Left forelimb (tissue), 1 donor: ENCODE results near the gene RALB.
"Not testable (repeated sequence)": the region's sequence is repeated elsewhere in the genome, so short reads cannot be mapped to it uniquely, and the experiment has no call there.

Source experiments
- DNase-seq: peaks from one replicate; pipeline ENCODE4 v3.0.0-alpha.2; 2018; ENCODE audit warnings: low spot score

RALB gene

DNA sequence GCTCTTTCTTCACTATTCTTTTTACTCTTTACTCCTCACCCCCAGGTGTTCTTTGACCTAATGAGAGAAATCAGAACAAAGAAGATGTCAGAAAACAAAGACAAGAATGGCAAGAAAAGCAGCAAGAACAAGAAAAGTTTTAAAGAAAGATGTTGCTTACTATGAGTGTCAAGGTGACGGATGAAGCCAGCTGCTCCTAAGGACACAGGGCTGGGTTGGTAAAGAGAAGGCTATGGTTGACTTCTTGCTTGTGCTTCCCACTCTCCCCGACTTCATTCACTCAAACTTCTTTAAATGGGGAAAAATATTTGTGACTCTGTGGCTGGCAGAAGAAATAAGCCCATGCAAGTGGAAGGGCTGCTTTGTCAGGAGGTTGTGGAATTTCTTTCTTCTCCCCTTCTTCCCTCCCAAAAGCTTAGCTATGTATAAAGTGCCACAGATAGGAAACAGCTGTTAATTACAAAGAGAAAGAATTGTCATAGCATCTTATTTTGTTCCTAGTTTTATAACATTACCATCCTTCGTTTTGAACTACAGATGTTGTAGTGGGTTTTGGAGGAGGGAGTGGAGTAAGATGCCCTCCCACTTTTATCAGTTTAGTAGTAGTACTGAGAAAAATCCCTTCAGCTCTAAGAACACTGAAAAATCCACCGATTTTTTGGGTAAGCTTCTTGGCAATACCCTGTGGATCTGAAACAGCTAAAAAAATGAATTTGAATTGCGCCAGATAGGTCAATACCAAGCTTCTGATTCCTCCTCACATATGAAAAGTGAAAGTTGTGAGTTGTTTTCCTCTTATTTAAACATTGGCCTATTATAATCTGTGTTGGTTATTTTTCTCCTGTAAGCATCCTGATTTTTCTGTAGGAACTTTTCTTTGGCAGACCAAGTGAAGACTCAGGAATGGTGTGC is 40.7 kb downstream of the RALB start:
- no peak for DNase-seq

DNA sequence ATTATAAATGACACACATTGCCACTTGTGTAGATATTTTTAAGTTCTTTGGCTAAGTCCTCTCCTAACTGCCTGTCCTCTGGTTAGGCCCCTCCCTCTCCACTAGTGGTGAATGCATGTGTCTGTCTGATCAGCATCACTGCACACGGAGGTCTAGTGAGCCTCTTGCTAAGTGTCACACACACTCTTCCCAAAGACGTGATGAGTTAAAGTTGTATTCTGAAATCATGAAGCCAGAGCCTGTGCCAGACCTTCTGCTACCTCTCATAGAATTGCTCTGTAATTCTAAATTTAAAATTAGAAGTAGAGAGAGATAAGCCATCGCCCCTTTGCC is 41.3 kb downstream of the RALB start:
- DNase-seq = peak; percentile 23

DNA sequence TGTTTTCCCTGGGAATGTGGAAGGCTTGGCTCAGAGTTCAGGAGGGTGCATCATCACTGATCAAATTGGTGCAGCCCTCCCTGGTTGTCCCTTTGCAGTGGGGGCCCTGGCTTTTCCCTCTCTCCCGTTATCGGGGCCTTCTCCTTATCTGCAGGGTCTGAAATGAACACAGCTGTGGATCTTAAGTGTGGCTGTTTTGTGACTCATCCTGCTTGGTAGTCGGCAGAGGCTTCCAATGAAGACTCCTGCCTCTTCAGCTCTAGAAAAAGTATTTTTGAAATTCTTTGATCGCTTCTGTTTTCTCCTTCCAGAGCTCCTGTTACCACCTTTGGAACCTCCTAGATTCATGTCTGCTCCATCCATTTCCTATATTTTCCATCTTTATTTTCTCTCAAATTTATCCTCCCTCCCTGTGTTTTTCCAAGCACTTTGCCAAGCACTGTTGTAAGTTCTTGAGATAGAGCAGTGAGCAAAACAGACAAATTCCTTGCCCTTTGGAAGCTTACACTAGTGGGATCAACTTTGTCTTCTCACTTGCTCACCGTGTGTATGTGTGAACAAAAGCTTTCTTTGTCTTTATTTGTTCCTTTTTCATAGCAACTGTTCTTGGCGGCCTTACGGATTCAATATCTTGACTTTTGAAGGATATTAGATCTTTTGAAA is 45.7 kb downstream of the RALB start:
- DNase-seq = peak; percentile 30

DNA sequence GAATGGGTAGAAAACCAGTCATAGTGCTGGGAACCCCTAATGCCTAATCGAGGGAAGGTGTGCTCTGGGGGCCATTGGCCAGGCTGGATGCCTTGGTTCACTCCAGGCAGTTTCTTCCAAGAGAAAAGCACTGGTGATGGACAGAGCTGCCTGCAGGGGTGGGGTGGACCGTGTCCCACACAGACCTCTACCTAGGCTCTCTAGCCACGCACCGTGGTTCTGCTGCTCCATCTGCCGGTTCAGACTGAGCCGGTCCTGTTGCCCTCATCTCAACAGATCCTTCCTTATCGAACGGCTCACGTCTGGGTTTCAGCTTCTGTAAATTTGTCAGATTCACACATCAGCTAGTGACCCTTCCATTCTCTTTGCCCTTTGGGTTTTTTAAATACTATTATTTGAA is 46.4 kb downstream of the RALB start:
- DNase-seq = peak; percentile 51

DNA sequence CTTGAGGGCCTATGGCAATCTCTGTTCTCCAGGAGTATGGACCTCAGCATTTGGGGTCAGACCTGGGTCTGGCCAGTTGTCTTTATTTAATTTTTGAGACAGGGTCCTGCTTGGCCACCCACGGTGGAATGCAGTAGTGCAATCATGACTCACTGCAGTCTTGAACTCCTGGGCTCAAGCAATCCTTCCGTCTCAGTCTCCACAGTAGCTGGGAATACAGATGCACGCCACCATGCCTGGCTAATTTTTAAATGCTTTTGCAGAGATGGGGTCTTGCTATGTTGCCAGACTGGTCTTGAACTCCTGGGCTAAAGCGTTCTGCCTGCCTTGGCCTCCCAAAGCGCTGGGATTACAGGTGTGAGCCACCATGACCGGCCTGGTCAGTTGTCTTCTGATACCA is 46.9 kb downstream of the RALB start:
- DNase-seq = peak; percentile 37

DNA sequence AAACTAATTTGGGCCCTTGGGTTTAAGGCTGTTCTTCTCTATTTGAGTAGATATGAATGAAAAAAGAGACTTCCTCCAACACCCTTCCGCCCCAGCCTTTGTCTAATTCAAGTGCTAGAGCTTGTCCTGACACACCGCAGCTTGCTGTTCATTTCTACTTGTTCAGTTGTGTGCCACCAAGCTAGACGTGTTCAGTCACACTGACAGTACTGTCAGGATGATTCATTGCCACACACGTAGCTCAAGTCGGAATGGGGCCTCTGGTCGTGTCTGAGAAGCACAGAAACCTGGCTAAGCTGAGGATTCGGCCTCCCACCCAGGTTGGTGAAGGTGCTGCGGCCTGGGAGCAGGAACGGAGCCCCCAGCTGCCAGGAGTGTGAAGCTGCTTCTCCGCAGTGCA is 47.7 kb downstream of the RALB start:
- peak; percentile 22 for DNase-seq

DNA sequence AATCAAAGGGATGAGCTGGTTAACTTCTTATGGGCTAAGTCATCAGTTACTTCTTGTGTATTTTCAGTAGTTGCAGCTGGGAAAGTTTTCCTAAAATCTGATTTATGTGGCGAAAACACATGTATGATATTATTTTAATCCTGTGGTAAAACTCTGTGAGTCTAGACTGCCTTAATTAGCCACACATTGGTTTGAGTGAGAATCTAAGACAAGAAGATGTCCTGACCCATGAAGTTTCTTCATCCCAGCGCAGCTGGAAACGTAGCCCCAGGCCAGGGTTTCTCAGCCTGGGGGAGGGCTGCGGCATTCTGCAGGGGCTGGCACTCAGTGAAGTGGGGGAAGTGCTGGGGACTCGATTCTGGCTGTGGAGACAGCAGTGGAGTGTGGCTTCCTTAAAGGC is 48.6 kb downstream of the RALB start:
- peak; percentile 28 for DNase-seq

DNA sequence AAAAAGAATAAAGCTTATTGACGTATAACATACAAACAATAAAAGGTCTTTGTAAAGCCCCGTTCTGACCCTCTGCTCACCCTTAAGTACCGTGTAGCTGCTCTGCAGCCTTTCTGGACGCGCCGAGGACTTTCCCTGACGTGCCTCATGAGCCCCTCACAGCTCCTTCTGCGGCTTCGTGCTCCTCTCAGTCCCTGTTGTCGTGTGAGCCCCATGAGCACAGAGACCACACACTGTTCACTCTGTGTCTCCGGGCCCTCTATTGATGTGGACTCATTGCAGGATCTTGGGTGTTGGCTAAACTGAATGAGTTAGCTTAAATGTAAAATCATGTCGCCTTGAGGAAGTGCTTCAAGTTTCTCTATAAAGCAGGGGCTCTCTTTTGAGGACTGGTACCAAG is 49.6 kb downstream of the RALB start:
- peak; percentile 25 for DNase-seq

DNA sequence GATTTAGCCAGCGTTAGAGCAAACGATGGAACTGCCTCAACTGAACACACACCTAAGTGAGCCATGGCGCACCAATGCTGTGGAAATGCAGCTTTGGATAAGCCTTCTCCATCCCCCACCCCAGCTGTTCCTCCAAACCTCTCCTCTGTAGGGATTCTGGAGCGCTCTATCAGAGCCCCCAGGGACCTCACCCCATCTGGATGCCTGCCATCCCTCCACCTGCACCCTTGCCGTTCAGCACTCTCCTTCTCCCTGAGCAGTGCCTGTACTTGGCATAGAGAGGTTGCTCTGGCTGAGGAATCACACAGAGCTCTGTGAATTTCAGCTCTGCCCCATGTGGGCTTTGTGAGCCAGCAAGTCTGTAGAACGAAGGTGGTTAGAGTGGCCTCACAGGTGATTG is 50.5 kb downstream of the RALB start:
- DNase-seq = peak; percentile 26

DNA sequence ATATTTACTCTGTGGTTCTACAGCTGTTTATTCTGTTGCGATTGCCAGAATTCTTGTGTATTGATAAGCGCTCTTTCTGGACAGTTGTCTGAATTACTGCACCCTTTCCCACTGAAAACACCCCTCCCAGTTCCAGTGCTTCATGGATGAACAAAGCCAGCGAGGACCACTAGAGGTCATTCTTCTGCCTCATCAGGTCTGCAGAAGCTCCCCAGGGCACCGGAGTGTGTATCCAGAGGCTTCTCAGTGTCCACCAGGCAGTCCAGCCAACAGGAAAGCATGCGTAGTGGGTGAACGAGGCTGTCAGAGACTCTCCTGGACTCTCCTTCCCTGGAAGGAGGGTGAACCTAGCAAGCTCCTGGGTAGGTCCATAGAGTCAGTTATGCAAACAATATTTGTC is 52.6 kb downstream of the RALB start:
- peak; percentile 28 for DNase-seq

DNA sequence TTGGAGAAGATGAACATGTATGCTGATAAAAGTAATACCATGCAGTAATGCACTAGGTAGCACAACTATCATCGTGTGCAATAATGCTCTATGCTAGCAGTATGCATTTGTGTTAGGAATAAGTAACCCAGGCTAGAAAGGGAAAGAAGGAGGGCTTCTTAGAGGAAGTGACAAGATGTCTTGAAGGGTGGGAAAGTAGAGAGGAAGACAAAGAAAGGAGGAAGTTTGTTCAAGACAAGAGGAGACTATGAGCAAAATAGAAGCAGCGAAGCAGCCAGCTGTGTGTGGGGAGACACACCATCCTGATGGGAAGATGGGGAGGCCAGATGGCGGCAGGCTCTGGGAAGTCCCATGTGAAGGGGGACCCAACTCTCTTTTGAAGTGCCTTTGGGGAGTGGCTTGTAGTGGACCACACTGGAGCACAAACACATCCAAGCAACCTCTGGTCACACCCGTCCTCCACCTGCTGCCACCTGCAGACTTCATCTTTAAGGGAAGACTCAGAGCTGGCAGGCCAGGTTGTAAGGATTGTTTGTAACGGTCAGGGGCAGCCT is 53.4 kb downstream of the RALB start:
- peak; percentile 42 for DNase-seq

DNA sequence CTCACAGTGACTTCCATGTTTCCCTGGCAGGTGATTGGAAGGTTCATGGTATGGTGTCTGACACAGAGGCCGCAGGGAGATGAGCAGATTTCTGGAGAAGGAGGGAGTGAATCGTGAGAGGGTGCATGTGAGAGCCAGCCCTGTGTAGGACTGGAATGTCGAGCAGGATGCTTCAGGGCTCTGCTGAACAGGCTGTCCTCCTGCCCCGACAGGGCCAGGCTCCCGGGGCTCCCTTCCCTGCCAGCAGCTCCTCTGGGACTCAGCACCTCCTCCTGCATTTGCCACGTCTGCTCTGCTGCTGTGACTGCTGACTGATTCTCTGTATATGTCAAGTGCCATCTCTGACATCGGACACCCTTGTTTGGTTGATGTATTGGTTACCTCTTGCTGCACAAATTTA is 54.8 kb downstream of the RALB start:
- DNase-seq = peak; percentile 38

DNA sequence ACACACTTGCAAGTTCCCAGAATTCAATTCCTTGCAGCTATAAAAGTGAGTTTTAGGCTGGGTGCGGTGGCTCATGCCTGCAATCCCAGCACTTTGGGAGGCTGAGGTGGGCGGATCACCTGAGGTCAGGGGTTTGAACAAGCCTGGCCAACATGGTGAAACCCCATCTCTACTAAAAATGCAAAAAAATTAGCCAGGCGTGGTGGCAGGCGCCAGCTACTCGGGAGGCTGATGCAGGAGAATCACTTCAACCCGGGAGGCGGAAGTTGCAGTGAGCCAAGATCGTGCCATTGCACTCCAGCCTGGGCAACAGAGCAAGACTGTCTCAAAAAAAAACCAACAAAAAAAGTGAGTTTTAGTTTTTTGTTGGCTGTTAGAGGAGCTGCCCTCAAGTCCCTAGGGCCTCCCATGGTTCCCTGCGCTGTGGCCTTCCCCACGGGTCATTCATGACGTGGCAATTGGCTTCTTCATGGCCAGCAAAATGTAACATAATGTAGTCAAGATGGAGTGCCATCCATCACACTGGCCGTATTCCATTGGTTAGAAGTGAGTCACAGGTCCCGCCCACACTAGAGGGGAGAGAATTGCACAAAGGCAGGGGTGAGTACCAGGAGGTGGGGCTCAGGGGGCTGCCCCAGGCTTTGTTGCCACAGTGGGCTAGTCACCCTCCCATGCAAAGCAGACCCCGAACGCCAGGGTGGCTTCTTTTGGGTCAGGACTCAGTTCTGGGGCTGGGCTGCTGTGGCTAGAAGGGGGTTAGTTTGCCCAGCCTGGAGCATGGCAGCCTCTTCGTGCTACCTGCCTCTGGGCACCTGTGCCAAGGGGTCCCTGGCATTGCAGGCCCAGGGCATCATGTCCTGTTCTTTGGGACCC is 55.6 kb downstream of the RALB start:
- peak; percentile 34 for DNase-seq

DNA sequence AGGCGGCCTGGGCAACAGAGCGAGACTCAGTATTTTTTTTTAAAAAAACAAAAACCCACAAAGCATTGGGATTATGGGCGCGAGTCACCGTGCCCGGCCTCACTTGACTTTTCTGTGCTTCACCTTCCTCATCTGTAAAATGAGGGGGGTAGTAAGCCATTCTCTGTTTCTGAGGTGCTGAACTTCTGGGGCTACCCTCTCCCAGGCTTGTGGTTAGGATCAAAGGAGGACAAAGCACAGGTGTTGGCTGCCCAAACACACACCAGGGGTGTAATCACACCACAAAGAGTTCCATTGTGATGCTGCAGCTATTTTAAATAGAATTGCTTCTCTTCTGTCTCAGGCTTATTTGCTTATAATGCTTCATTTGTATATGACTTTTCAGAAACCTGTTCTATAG is 57.5 kb downstream of the RALB start:
- DNase-seq = no peak

DNA sequence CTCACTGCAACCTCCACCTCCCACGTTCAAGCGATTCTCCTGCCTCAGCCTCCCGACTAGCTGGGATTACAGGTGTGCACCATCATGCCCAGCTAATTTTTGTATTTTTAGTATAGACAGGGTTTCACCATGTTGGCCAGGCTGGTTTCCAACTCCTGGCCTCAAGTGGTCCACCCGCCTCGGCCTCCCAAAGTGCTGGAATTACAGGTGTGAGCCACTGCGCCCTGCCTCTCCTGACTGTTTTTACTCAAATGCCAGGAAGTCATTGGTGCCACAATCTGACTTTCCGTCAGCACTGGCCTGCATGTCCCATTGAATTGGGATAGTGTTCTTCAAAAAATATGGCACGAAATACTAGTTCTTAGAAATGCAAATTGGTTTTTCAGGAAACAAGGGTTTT is 58.2 kb downstream of the RALB start:
- not testable (repeated sequence) for DNase-seq

DNA sequence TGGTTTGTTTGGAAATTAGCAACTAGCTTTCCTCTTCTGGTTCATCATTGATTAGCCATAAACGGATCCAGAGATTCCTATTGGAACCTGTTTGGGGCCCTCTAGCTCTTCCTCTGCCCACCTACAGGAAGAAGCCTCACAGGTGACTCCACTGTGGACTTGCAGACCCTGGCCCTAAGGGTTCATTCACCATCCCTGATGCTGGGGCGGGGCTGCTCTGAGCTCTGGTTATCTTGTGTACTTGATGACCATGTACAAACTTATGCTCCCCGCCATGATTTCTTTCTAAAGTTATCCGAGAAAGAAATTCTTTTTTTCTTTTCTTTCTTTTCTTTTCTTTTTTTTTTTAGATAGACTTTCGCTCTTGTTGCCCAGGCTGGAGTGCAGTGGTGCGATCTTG is 59.4 kb downstream of the RALB start:
- no peak for DNase-seq

DNA sequence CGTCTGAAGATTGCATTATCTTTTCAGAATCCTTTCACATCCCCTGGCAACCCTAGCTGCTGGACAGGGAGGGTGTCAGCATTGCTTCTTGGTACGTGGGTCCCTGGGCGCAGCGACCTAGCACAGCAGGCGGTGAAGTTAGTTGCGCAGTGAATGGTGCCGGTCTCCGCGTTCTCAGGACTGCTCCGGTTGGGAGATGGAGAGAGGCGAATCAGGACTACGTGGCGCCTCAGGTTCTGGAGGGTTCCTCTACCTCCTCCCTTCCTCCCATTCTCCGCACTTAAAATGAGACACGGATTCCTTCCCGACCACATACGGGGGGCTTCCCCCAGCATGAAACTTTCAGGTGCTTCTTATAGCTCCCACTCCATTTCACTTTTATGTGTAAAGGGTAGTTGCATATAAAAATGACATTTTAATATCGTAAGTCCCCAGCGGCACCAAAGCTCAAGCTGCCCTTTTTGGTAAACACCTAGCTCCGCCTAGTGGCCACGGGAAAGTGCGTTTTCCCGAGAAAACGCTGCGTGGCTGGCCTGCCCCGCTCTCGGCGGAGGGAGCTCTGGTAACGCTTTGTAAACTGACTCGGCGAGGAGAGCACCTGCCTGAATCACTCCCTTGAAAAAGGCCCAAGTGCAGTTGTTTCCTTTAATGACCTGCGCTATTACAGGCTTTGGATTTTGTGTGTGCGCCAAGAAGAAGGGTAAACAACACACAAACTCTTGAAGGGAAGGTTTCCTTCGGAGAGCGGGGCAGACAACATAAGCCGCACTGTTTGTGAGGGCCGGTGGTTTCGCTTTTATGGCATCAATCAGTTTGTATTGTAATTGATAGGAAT is 60.4 kb downstream of the RALB start:
- peak; percentile 88 for DNase-seq

DNA sequence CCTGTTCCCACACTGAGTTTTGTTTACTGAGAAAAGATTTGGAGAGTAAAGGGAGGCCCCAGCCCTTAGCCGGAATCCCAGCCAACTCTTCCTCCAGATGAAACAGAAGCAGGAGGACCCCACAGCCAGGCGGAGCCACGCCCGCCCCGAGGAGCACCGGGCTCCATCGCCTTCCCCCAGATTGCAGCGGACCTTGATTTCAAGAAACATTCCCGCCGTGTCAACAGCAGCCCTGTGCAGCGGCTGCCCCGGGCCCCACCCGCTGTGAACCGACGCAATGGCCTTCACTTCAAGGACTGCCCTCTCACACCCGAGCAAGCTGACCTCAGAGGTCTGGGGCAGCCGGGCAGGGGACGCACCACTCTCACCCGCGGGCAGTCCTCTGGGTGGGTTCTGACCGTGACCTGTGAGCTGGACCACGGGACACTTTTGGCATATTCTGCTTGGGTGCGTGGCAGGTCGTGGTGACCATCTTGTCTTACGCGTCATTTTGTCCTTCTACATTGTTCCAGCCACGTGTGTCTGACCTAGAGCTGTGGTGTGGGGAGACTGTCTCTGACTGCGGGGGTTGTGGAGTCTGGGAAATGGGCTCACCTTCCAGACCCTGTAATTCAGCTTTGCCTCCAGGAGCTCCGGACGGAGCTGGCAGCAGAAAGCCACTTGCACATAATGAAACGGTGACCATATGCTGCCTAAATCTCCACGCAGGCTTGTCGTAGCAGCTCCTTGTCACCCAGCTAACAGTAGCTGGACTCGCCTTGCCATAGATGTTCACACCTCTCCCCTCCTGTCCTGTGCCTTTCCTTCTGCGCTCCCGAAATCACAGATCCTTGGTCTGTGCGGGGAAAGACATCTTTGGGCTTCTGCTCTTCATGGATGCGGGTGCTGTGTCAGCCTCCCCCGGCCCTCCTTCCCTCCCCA is 61.3 kb downstream of the RALB start:
- no peak for DNase-seq

DNA sequence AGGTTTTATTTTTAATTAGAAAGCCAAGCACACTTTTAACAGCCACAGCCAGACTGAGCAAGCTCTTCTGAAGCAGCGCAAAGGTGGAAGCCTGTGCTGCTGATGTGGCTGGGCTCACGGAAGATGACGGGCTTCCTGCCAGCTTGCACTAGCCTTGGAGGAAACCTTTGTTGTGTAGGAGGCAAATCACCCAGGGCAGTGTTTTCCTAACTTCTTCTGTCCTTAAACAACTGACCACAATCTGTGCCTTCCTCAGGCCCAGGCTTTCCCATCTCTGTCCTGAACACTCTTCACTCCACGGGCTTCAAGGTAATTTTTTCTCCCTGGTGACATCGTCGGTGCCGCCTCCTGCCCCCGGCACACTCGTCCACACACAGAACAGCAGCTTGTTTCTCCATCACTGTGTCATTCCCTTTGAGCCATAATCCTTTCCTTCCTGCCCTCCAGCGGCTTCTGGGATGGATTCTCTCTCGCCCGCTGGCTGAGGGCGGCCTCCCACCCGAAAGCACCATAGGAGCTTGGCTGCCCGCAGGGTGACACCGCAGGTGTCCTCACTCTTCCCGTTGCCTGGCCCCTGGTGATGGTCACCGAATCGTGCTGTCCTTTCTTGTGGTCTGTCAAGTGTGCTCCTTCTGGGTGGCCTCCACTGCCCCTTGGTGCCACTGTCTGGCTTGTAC is 62.2 kb downstream of the RALB start:
- no peak for DNase-seq
